Bronchial epithelial cell (primary cell): ENCODE data around the gene UBAC2. TPM values are rescaled to one million over a fixed set of nuclear protein-coding genes. Genes with fewer than 3 reads are reported as not detected.

Experiments used
- DNase-seq: peaks from one replicate; pipeline ENCODE4 v3.0.0-alpha.2; 2010; ENCODE audit warnings: low read depth
- FAIRE-seq: peaks from 2 replicates; lab custom pipeline; 2011; peaks lifted over from hg19 to GRCh38; lab: Jason Lieb, UNC
- H3K27me3 ChIP-seq: 2 replicates; pipeline ENCODE4 v1.5.1; 2011; ENCODE audit warnings: low read length; ENCODE audit not compliant: control insufficient read depth, insufficient read depth
- H3K36me3 ChIP-seq: 2 replicates; pipeline ENCODE4 v1.5.1; 2011; ENCODE audit warnings: low read length; ENCODE audit not compliant: control insufficient read depth, insufficient read depth
- H3K4me3 ChIP-seq: 2 replicates; pipeline ENCODE4 v1.5.1; 2011; ENCODE audit warnings: mild to moderate bottlenecking, low read depth, low read length, control low read depth
- total RNA-seq: library from RNA; depleted of rRNA; stranded (reverse); fragments of >200 nt; gene quantifications from 2 replicates; pipeline ENCODE4 v1.2.1, GENCODE V29; 2014
- TF ChIP-seq, protein P1 (sequence below): IDR thresholded peaks from 2 replicates; pipeline ENCODE4 v1.5.1; 2011; ENCODE audit warnings: mild to moderate bottlenecking, moderate library complexity, low read length, control low read depth, inconsistent platforms; ENCODE audit not compliant: insufficient read depth, severe bottlenecking

The UBAC2 gene
- total RNA-seq, 1 donor from 2014 or later = 40.0 TPM

GRCh38 chr13:99374169-99374991, 173.7 kb downstream of the UBAC2 start:
- H3K27me3 ChIP-seq = no peaks in the 10 kb centered on the region
- no peak overlapping the region for H3K4me3 ChIP-seq
- peaks cover 4% of the 10 kb centered on the region for H3K36me3 ChIP-seq
- DNase-seq = no peak
- FAIRE-seq = no peak
- TF ChIP-seq, protein P1, sequence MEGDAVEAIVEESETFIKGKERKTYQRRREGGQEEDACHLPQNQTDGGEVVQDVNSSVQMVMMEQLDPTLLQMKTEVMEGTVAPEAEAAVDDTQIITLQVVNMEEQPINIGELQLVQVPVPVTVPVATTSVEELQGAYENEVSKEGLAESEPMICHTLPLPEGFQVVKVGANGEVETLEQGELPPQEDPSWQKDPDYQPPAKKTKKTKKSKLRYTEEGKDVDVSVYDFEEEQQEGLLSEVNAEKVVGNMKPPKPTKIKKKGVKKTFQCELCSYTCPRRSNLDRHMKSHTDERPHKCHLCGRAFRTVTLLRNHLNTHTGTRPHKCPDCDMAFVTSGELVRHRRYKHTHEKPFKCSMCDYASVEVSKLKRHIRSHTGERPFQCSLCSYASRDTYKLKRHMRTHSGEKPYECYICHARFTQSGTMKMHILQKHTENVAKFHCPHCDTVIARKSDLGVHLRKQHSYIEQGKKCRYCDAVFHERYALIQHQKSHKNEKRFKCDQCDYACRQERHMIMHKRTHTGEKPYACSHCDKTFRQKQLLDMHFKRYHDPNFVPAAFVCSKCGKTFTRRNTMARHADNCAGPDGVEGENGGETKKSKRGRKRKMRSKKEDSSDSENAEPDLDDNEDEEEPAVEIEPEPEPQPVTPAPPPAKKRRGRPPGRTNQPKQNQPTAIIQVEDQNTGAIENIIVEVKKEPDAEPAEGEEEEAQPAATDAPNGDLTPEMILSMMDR = no peak

DNA sequence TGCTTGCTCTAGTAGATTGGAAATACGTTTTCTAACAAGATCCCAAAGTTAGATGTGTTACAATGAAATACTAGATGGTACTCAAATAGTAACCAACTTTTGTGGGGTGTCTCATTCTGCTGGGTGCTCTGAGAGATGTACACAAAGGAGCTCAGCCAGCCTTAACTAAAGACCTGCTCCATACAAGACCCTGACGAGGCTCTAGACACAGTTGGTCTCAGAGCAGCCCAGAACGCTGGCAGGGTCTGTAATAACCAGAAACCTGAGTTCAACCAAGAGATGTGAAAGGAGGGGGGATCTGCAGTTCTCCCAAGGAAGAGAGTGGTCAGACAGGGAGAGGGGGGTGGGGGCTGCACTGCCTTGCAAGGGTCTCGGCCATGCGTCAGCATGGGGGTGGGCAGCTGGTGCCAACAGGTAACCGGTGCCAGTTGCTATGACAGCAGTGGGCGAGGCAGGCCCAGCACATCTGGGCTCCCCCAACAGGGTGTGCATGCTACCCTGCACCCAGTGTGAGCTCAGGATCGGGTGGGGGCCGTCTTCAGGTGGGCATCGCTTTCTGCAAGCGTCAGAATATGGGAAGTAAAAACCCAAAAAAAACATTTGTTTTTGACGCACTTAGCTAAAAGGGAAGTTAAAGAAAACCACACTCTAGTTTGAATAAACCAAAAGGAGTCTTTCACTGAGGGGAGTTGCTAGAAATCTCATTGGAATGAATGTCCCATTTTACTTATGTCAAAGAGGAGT, 174.5 kb downstream of the UBAC2 start:
- no peak overlapping the region for H3K4me3 ChIP-seq
- TF ChIP-seq, protein P1 = no peak
- FAIRE-seq = no peak
- H3K27me3 ChIP-seq = no peaks in the 10 kb centered on the region
- peaks cover 4% of the 10 kb centered on the region for H3K36me3 ChIP-seq
- DNase-seq = no peak

GRCh38 chr13:99375738-99376080, 175.1 kb downstream of the UBAC2 start:
- no peak for DNase-seq
- no peaks in the 10 kb centered on the region for H3K27me3 ChIP-seq
- peaks cover 4% of the 10 kb centered on the region for H3K36me3 ChIP-seq
- TF ChIP-seq, protein P1 = no peak
- FAIRE-seq = no peak
- no peak overlapping the region for H3K4me3 ChIP-seq

DNA sequence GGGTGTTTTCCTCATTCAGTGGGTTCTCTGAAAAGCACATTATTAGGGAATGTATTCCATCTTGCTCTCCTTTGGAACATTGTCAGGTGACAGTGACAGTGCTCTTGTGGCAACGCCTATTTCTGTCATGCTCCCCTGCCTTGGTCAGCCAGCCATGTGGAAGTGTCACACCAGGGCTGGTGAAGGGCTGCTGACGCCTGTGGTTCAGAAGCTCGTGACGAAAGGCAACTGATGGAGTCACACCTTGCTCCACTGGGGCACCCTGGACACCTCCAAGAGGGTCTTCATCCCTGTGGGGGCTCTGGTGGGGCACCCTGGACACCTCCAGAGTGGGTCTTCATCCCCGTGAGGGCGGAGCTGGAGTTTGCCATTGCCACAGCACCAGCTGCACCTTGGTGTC, 175.5 kb downstream of the UBAC2 start:
- Histone ChIP-seq H3K4me3 (no peak overlapping the region), H3K36me3 (peaks cover 4% of the 10 kb centered on the region), H3K27me3 (no peaks in the 10 kb centered on the region)
- FAIRE-seq (no peak), DNase-seq (no peak)
- TF ChIP-seq, protein P1 = no peak

DNA sequence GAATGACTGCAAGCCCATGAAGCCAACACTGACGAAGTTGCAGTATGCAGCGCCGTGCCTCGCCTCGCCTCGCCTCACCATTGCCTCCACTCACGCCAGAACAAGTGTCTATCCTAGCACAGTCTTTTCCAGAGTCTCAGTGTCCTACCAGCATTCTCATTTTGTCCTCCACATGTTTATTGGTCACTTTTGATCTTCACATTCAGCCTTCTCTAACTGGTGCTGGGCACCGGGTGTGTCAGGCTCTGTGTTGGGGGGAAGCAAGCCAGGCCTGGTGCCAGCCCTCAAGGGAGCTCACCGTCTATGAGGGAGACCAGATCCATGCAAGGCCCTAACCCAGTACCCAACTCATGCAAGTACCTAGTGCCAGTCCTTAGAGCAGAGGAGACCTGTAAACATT, 176.3 kb downstream of the UBAC2 start:
- FAIRE-seq = no peak
- TF ChIP-seq, protein P1 = no peak
- no peaks in the 10 kb centered on the region for H3K27me3 ChIP-seq
- no peak overlapping the region for H3K4me3 ChIP-seq
- peaks cover 4% of the 10 kb centered on the region for H3K36me3 ChIP-seq
- DNase-seq = no peak
